Left lung (tissue), 8 donors: ENCODE data around the gene FOXD4L3. TPM values are rescaled to one million over a fixed set of nuclear protein-coding genes. Genes with fewer than 3 reads are reported as not detected.

ENCODE experiments used
- polyA plus RNA-seq, 6 donors: library from polyadenylated mRNA; unstranded; fragments of 120-200 nt; gene quantifications; one replicate each; pipeline ENCODE4 v1.2.1, GENCODE V29; 2013; ENCODE audit not compliant: insufficient read length in 6 of 6
- total RNA-seq, 2 donors: library from RNA; stranded (reverse); fragmentation: NEBNext Ultra II Directional; extraction: Animal tissue kit (Norgen Biotek cat#: 25700); gene quantifications; one replicate each; pipeline ENCODE4 v1.2.1, GENCODE V29; 2021
- donor health status: DM: no; HTN: yes; CAD: no.
- donor health status: DM: no; HTN: no; CAD: no.

Gene FOXD4L3
- total and polyA plus RNA-seq, 8 donors = 0.17 TPM; not detected in 6

Other genes starting within 250 kb of the FOXD4L3 start
- 10 to 100 TPM; 16.7 to 23.4 TPM for gene ZNG1C, start 60.9 kb upstream of the FOXD4L3 start, total RNA-seq
- gene ZNG1C, start 60.9 kb upstream of the FOXD4L3 start, polyA plus RNA-seq = 10 to 100 TPM; 18.6 to 31.2 (median 27.2) TPM
- 10 to 100 TPM; 12.7 to 21.7 TPM for gene PGM5, start 53.7 kb downstream of the FOXD4L3 start, total RNA-seq
- 10 to 100 TPM; 50.0 to 61.3 (median 54.4) TPM for gene PGM5, start 53.7 kb downstream of the FOXD4L3 start, polyA plus RNA-seq
- not detected for gene TMEM252, start 238.0 kb downstream of the FOXD4L3 start, total RNA-seq
- 1 to 10 TPM; 2.2 to 2.7 (median 2.4) TPM for gene TMEM252, start 238.0 kb downstream of the FOXD4L3 start, polyA plus RNA-seq